Activated T-helper 17 cell treated with anti-CD3 and anti-CD28 coated beads, Interleukin-2, amount 50 U/mL, for 72 hours (primary cell): ENCODE measurements around the gene TYMP. TPM values are rescaled to one million over a fixed set of nuclear protein-coding genes. Genes with fewer than 3 reads are reported as not detected.

ENCODE experiments used
- ATAC-seq: fragments of 150-1000 bp; cut with Tn5 transposase; replicated peaks from 2 replicates; pipeline ENCODE4 v1.10.0; 2021; ENCODE audit warnings: mild to moderate bottlenecking, moderate library complexity
- H3K27ac Mint-ChIP-seq: one replicate; pipeline ENCODE4 v1.8.0; 2022; ENCODE audit warnings: mixed read lengths
- H3K27me3 Mint-ChIP-seq: one replicate; pipeline ENCODE4 v1.8.0; 2022; ENCODE audit warnings: mixed read lengths
- H3K36me3 Mint-ChIP-seq: one replicate; pipeline ENCODE4 v1.8.0; 2022; ENCODE audit warnings: low read depth, mild to moderate bottlenecking, mixed read lengths
- H3K4me1 Mint-ChIP-seq: one replicate; pipeline ENCODE4 v1.8.0; 2022; ENCODE audit warnings: mixed read lengths
- H3K4me3 Mint-ChIP-seq: one replicate; pipeline ENCODE4 v1.8.0; 2022; ENCODE audit warnings: mild to moderate bottlenecking, mixed read lengths
- H3K9me3 Mint-ChIP-seq: one replicate; pipeline ENCODE4 v1.8.0; 2022; ENCODE audit warnings: mixed read lengths
- total RNA-seq, 2 donors: library from RNA; stranded (reverse); gene quantifications; one replicate each; pipeline ENCODE4 v1.2.3, GENCODE V29; 2022

The TYMP gene
- total RNA-seq, 2 donors from 2014 or later: 73.0 to 74.0 TPM

- Mint-ChIP-seq H3K27me3 (no peaks in the 10 kb centered on the region), H3K9me3 (no peaks in the 10 kb centered on the region), H3K4me3 (no peak overlapping the region), H3K27ac (no peak overlapping the region), H3K4me1 (no peaks in the 10 kb centered on the region), H3K36me3 (no peaks in the 10 kb centered on the region)
- no peak for ATAC-seq
Measured at GRCh38 chr22:50483977-50484853, 45.6 kb downstream of the TYMP start.

DNA sequence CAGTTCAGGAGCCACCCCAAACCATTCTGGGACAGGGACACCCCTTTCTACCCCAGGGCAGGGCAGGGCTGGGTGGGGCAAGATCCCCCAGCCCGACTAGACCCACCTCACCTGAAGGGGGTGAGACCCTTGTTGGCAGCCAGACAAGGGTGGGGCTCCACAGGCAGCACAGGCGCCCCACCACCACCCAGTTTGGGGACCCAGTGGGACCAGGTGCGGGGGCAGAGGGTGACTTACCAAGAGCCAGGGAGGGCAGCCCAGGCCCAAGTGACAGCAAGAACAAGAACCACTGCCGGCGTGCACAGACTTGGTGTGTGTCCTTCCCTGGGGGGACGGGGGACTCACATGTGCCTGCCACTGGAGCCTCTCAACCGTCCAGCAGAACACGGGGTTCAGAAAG lies 46.3 kb downstream of the TYMP start:
- no peak overlapping the region for H3K27ac Mint-ChIP-seq
- no peak overlapping the region for H3K4me3 Mint-ChIP-seq
- no peaks in the 10 kb centered on the region for H3K4me1 Mint-ChIP-seq
- no peaks in the 10 kb centered on the region for H3K27me3 Mint-ChIP-seq
- H3K9me3 Mint-ChIP-seq: no peaks in the 10 kb centered on the region
- no peaks in the 10 kb centered on the region for H3K36me3 Mint-ChIP-seq
- ATAC-seq: no peak

GRCh38 chr22:50483106-50483505 lies 46.7 kb downstream of the TYMP start:
- Mint-ChIP-seq H3K9me3 (no peaks in the 10 kb centered on the region), H3K4me3 (no peak overlapping the region), H3K4me1 (no peaks in the 10 kb centered on the region), H3K27ac (no peak overlapping the region), H3K27me3 (no peaks in the 10 kb centered on the region), H3K36me3 (no peaks in the 10 kb centered on the region)
- no peak for ATAC-seq

DNA sequence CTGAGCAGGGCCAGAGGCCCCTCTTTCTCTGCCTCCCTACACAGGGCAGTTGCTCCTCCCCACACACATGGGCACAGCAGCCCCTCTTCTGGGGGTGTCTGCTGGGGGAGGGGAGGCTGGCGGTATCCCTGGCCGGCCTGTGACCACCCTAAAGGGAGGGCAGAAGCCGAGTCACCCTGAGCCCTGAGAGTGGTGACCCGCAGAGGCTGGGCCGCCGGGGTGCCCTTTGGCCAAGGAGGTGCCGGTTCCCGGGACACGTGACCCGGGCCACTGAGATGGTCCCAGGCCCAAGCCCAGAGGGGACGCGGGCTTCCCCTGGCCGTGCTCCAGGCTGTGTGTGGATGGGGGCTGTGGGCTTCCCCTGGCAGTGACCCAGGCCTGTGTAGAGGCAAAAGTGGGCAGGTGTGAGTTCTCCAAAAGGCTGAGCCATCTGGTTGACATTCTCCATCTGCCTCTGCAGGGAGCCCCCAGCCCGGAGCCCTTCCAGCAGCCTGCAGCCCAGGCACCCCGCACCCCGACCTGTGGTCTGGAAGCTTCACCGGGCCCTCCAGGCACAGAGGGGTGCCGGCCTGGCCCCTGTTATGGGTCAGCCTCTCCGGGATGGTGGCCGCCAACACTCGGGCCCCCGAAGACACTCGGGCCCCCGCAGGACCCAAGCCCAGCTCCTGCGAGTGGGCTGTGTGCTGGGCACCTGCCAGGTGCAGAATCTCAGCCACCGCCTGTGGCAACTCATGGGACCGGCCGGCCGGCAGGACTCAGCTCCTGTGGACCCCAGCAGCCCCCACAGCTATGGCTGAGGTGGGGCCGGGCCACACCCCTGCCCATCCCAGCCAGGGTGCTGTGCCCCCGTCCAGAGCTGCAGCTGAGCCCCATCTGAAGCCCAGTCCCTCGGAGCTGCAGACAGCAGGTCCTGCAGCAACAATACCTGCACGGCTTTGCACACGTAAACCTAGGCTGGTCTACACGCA lies 47.4 kb downstream of the TYMP start:
- Mint-ChIP-seq H3K27ac (no peak overlapping the region), H3K27me3 (no peaks in the 10 kb centered on the region), H3K4me1 (no peaks in the 10 kb centered on the region), H3K4me3 (peak overlapping the region; percentile 66), H3K9me3 (no peaks in the 10 kb centered on the region), H3K36me3 (no peaks in the 10 kb centered on the region)
- no peak for ATAC-seq

DNA sequence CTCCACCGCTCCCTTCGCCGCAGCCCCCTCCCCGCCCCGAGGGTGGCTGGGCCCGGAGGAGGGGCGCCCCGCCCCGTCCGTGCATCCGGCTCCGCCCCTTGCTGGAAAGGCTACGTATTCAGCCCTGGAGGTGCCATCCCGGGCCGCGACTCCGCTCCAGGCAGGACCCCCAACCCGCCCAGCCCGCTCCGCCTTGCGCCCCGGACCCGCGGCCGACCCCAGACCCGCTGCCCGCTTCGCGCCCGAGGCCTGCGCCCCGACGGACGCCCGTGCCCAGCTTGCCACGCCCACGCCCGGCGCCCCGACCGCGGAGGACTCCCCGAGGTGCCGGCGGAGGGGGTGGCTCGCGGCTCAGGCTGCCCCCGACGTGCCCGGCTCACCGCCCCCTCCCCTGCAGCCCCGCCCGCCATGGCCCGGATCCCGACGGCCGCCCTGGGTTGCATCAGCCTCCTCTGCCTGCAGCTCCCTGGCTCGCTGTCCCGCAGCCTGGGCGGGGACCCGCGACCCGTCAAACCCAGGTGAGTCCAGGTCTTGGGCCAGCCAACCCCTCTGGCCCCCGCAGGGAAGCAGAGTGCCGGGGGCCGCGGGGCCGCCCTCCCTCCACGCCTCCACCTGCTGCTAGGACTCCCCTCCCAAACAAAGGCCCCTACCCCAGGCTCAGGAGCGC lies 48.2 kb downstream of the TYMP start, which contains the start of gene ADM2:
Gene ADM2, plus strand, starts transcription at position 104 of the 667 bp plus-strand sequence. Its CDS starts 305 bp downstream, at position 409.
- Mint-ChIP-seq H3K27ac (no peak within 1 kb of the TSS), H3K36me3 (no peaks in the 10 kb centered on the region), H3K9me3 (no peaks in the 10 kb centered on the region), H3K27me3 (no peaks in the 10 kb centered on the region), H3K4me3 (peak within 1 kb of the TSS; percentile 71), H3K4me1 (no peaks in the 10 kb centered on the region)
- ATAC-seq: peak; percentile 94

DNA sequence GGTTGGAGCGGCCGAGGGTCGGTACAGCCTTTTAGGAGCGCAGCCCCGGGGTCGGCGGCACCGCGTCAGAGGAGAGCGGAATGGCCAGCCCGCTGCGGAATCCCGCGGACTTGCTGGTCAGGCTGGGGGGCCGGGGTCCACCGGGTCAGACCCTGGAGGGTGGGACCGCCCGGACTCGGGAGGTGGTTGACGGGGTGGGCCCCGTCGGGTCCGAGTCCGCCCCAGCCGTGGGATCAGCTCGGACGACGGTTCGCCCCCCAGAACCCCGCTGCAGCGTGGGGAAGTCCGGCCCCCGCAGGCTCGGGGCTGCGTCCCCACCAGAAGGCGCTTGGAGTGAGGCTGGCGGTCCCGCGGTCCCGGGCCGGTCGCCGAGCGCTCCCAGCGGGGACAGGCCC lies 48.8 kb downstream of the TYMP start:
- peak overlapping the region; percentile 71 for H3K4me3 Mint-ChIP-seq
- no peaks in the 10 kb centered on the region for H3K27me3 Mint-ChIP-seq
- H3K27ac Mint-ChIP-seq: no peak overlapping the region
- H3K4me1 Mint-ChIP-seq: no peaks in the 10 kb centered on the region
- no peak for ATAC-seq
- H3K9me3 Mint-ChIP-seq: no peaks in the 10 kb centered on the region
- H3K36me3 Mint-ChIP-seq: no peaks in the 10 kb centered on the region

GRCh38 chr22:50479721-50480120 lies 50.1 kb downstream of the TYMP start:
- Mint-ChIP-seq H3K4me1 (no peaks in the 10 kb centered on the region), H3K36me3 (no peaks in the 10 kb centered on the region), H3K27ac (no peak overlapping the region), H3K27me3 (no peaks in the 10 kb centered on the region), H3K9me3 (no peaks in the 10 kb centered on the region), H3K4me3 (peak overlapping the region; percentile 71)
- no peak for ATAC-seq

DNA sequence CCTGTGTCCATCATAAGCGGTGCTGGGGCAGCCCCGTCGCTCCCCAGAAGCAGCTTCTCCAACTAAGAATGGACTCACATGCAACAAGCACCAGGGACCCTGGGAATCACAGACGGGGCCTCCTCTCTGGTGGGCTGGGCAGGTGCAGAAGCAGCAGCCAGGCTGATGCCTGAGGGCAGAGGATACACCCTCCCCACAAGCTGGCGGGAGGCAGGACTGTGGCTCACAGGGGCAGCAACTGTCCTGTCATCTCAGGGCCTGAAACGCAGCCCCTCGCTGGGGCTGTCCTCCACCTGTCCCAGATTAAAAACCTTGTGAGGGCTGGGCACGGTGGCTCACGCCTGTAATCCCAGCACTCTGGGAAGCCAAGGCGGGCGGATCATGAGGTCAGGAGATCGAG lies 51.9 kb downstream of the TYMP start:
- no peak overlapping the region for H3K4me3 Mint-ChIP-seq
- H3K4me1 Mint-ChIP-seq: peaks cover 7% of the 10 kb centered on the region
- H3K27me3 Mint-ChIP-seq: no peaks in the 10 kb centered on the region
- no peak overlapping the region for H3K27ac Mint-ChIP-seq
- ATAC-seq: no peak
- H3K36me3 Mint-ChIP-seq: peaks cover 6% of the 10 kb centered on the region
- no peaks in the 10 kb centered on the region for H3K9me3 Mint-ChIP-seq

GRCh38 chr22:50476868-50477267 lies 52.9 kb downstream of the TYMP start:
- peak overlapping the region; percentile 29 for H3K27ac Mint-ChIP-seq
- H3K4me1 Mint-ChIP-seq: peaks cover 14% of the 10 kb centered on the region
- peaks cover 6% of the 10 kb centered on the region for H3K36me3 Mint-ChIP-seq
- H3K9me3 Mint-ChIP-seq: no peaks in the 10 kb centered on the region
- H3K27me3 Mint-ChIP-seq: no peaks in the 10 kb centered on the region
- H3K4me3 Mint-ChIP-seq: peak overlapping the region; percentile 68
- no peak for ATAC-seq

Other genes starting within 250 kb of the TYMP start
- 10 to 100 TPM; 29.1 to 30.4 TPM for gene PLXNB2, start 222.4 kb downstream of the TYMP start, total RNA-seq
- 1 to 10 TPM; 3.2 to 6.5 TPM for gene DENND6B, start 203.0 kb downstream of the TYMP start, total RNA-seq
- 10 to 100 TPM; 45.6 to 46.6 TPM for gene PPP6R2, start 186.7 kb downstream of the TYMP start, total RNA-seq
- gene SBF1, start 55.0 kb downstream of the TYMP start, total RNA-seq: 100 to 1,000 TPM in 1 of 2 donors, 10 to 100 TPM in 1; 84.2 to 126 TPM
- 1 to 10 TPM; 1.3 to 3.7 TPM for gene ADM2, start 48.5 kb downstream of the TYMP start, total RNA-seq
- gene MIOX, start 43.2 kb downstream of the TYMP start, total RNA-seq: under 1 TPM; 0.24 to 0.53 TPM
- 10 to 100 TPM; 61.3 to 89.0 TPM for gene LMF2, start 22.3 kb downstream of the TYMP start, total RNA-seq
- 100 to 1,000 TPM; 112 to 138 TPM for gene NCAPH2, start 21.8 kb downstream of the TYMP start, total RNA-seq
- 1 to 10 TPM; 2.8 to 9.9 TPM for gene SCO2, start 4.4 kb downstream of the TYMP start, total RNA-seq
- 1 to 10 TPM; 4.2 to 4.4 TPM for gene KLHDC7B, start 15.9 kb upstream of the TYMP start, total RNA-seq
- gene SYCE3, start 32.9 kb upstream of the TYMP start, total RNA-seq: 1 to 10 TPM in 1 of 2 donors, under 1 TPM in 1; 0.65 to 2.3 TPM
- gene CPT1B, start 48.4 kb upstream of the TYMP start, total RNA-seq: 10 to 100 TPM; 57.3 to 62.8 TPM
- 10 to 100 TPM; 72.3 to 86.2 TPM for gene CHKB, start 52.8 kb upstream of the TYMP start, total RNA-seq
- gene MAPK8IP2, start 70.8 kb upstream of the TYMP start, total RNA-seq: under 1 TPM; 0.50 to 0.65 TPM
- 10 to 100 TPM; 23.6 to 28.3 TPM for gene ARSA, start 98.1 kb upstream of the TYMP start, total RNA-seq
- under 1 TPM in 1 of 2 donors, not detected in 1; 0.19 TPM for gene SHANK3, start 142.8 kb upstream of the TYMP start, total RNA-seq
- not detected for gene ACR, start 208.2 kb upstream of the TYMP start, total RNA-seq